Muscle layer of duodenum (tissue), 2 donors: ENCODE measurements around the gene C17orf107.
"Not testable (repeated sequence)": the region's sequence is repeated elsewhere in the genome, so short reads cannot be mapped to it uniquely, and the experiment has no call there.

Source experiments
- H3K27ac ChIP-seq: one replicate; pipeline ENCODE4 v1.7.0; 2013; ENCODE audit warnings: mild to moderate bottlenecking, low read length
- H3K27me3 ChIP-seq: one replicate; pipeline ENCODE4 v1.7.0; 2013; ENCODE audit warnings: low read depth, mild to moderate bottlenecking, control low read depth, low read length
- H3K36me3 ChIP-seq, 2 donors: one replicate each; pipeline ENCODE4 v1.7.0; 2013; ENCODE audit warnings: low read length in 2 of 2, control low read depth in 1 of 2, mild to moderate bottlenecking in 1 of 2; ENCODE audit not compliant: insufficient read depth in 2 of 2, control insufficient read depth in 1 of 2
- H3K4me1 ChIP-seq, 2 donors: one replicate each; pipeline ENCODE4 v1.7.0; 2013; ENCODE audit warnings: low read length in 2 of 2, mild to moderate bottlenecking in 2 of 2, control low read depth in 1 of 2, moderate library complexity in 1 of 2; ENCODE audit not compliant: insufficient read depth in 2 of 2, control insufficient read depth in 1 of 2
- H3K4me3 ChIP-seq, 2 donors: one replicate each; pipeline ENCODE4 v1.7.0; 2013; ENCODE audit warnings: low read length in 2 of 2, low read depth in 1 of 2, mild to moderate bottlenecking in 1 of 2
- H3K9me3 ChIP-seq, 2 donors: one replicate each; pipeline ENCODE4 v1.7.0; 2013; ENCODE audit warnings: low read length in 2 of 2, control low read depth in 1 of 2, mild to moderate bottlenecking in 1 of 2; ENCODE audit not compliant: control insufficient read depth in 1 of 2
- donor health status: healthy.

Gene C17orf107

DNA sequence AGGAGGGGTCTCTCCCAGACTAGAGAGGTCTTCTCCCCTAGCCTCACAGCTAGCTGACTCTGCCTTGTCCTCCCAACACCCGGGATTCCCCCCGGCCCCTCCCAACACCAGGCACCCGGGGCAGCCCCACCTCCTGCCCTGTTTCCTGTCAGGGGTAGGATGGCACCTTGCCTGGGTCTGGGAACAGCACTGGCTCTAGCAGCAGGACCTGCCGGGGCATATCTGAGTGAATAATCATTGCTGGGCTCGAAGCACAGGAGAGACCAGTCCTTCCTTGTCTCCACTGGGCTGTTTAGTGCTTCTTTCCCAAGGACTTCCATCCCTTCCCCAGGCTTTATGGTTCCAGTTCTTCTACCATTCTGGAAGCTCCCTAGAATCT is 40.5 kb upstream of the C17orf107 start:
- H3K4me3 ChIP-seq = peak overlapping the region in 1 of 2 donors; percentile 2
- no peaks in the 10 kb centered on the region for H3K9me3 ChIP-seq
- peaks cover 7 to 22% of the 10 kb centered on the region in 2 donors for H3K4me1 ChIP-seq
- no peaks in the 10 kb centered on the region for H3K27me3 ChIP-seq
- peaks cover 0 to 5% of the 10 kb centered on the region in 2 donors for H3K36me3 ChIP-seq
- no peak overlapping the region for H3K27ac ChIP-seq

DNA sequence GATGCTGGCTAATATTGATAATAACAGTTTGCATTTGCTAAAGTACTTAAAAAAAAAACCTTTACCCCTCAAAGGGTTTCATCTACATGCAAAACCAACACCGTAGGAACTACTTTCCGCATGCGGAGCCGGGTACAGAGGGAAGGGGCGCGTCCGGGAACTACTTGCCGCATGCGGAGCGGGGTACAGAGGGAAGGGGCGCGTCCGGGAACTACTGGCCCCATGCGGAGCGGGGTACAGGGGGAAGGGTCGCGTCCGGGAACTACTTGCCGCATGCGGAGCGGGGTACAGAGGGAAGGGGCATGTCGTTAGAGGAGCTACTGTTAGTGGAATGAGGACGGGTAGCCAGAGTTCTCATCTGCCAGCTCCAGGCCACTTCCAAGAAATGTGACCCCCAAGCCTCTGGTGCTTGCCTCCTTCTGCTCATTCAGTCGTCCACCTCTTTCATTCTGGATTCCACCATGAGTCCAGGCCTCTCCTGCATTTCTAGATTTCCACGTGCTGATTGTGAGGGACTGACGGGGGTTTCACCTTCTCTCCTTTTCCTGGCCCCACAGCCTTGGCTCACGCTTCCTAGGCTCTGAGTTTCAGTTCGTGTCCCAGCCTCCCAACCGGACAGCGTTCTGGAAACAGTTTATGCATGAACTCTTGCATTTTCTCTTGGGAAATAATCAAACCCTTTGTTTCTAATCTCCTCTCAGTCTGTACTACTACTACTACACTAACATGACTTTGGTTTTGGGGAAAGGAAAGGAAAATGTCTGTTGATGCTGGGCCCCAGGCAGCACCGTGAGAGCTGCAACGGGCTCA is 39.3 kb upstream of the C17orf107 start:
- Histone ChIP-seq H3K4me3 (no peak overlapping the region), H3K36me3 (peaks cover 0 to 5% of the 10 kb centered on the region in 2 donors), H3K9me3 (no peaks in the 10 kb centered on the region), H3K27ac (no peak overlapping the region), H3K27me3 (no peaks in the 10 kb centered on the region), H3K4me1 (peaks cover 7 to 22% of the 10 kb centered on the region in 2 donors)

- Histone ChIP-seq H3K27ac (no peak overlapping the region), H3K36me3 (peaks cover 0 to 5% of the 10 kb centered on the region in 2 donors), H3K4me1 (peaks cover 7 to 22% of the 10 kb centered on the region in 2 donors), H3K9me3 (no peaks in the 10 kb centered on the region), H3K4me3 (no peak overlapping the region), H3K27me3 (no peaks in the 10 kb centered on the region)
Measured at GRCh38 chr17:4860651-4861050, 38.7 kb upstream of the C17orf107 start.

DNA sequence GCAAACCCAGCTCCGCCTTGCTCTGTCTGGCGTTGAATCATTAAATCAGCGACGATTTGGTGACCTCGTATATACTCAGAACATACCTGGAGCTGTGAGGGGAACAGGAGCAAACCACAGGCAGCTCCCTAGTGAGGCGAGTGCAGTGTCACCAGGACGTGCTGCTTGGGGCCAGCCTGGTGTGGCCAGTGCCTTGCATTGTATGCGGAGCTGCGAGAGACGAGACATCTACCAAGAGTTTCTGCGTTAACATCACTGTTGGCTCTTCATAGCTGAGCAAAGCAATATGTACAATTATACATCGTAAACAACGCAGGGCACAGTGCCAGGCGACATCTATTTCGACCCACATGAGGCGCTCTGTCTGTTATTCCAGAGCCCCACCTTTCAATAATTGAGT is 38.3 kb upstream of the C17orf107 start:
- H3K27ac ChIP-seq = no peak overlapping the region
- no peak overlapping the region for H3K4me3 ChIP-seq
- H3K4me1 ChIP-seq = peaks cover 7 to 22% of the 10 kb centered on the region in 2 donors
- peaks cover 0 to 5% of the 10 kb centered on the region in 2 donors for H3K36me3 ChIP-seq
- no peaks in the 10 kb centered on the region for H3K9me3 ChIP-seq
- H3K27me3 ChIP-seq = no peaks in the 10 kb centered on the region

GRCh38 chr17:4862720-4863119 is 36.6 kb upstream of the C17orf107 start:
- no peak overlapping the region for H3K4me3 ChIP-seq
- peaks cover 7 to 18% of the 10 kb centered on the region in 2 donors for H3K4me1 ChIP-seq
- H3K27me3 ChIP-seq = no peaks in the 10 kb centered on the region
- H3K9me3 ChIP-seq = no peaks in the 10 kb centered on the region
- no peak overlapping the region for H3K27ac ChIP-seq
- peaks cover 0 to 5% of the 10 kb centered on the region in 2 donors for H3K36me3 ChIP-seq

- peaks cover 0 to 5% of the 10 kb centered on the region in 2 donors for H3K36me3 ChIP-seq
- no peaks in the 10 kb centered on the region for H3K9me3 ChIP-seq
- H3K4me3 ChIP-seq = no peak overlapping the region
- H3K4me1 ChIP-seq = peaks cover 7 to 13% of the 10 kb centered on the region in 2 donors
- no peak overlapping the region for H3K27ac ChIP-seq
- no peaks in the 10 kb centered on the region for H3K27me3 ChIP-seq
Measured at GRCh38 chr17:4863321-4863720, 36.0 kb upstream of the C17orf107 start.

DNA sequence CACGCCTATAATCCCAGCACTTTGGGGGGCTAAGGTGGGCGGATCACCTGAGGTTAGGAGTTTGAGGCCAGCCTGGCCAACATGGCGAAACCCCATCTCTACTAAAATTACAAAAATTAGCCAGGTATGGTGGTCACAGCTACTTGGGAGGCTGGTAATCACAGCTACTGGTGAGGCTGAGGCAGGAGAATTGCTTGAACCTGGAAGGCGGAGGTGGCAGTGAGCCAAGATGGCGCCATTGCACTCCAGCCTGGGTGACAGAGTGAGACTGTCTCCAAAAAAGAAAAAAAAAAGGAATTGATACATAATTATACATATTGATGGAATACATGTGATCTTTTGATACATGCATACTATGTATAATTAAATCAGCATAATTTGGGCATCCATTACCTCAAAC is 31.8 kb upstream of the C17orf107 start:
- H3K9me3 ChIP-seq, H3K27ac ChIP-seq, H3K36me3 ChIP-seq, H3K27me3 ChIP-seq, H3K4me3 ChIP-seq, H3K4me1 ChIP-seq: not testable (repeated sequence)

- not testable (repeated sequence) for H3K4me3 ChIP-seq, H3K27me3 ChIP-seq, H3K9me3 ChIP-seq, H3K27ac ChIP-seq, H3K36me3 ChIP-seq, H3K4me1 ChIP-seq
Measured at GRCh38 chr17:4869058-4869998, 30.0 kb upstream of the C17orf107 start.

GRCh38 chr17:4870855-4871254 is 28.5 kb upstream of the C17orf107 start:
- Histone ChIP-seq H3K36me3 (no peaks in the 10 kb centered on the region), H3K27me3 (no peaks in the 10 kb centered on the region), H3K27ac (no peak overlapping the region), H3K4me3 (no peak overlapping the region), H3K9me3 (no peaks in the 10 kb centered on the region), H3K4me1 (no peaks in the 10 kb centered on the region)

DNA sequence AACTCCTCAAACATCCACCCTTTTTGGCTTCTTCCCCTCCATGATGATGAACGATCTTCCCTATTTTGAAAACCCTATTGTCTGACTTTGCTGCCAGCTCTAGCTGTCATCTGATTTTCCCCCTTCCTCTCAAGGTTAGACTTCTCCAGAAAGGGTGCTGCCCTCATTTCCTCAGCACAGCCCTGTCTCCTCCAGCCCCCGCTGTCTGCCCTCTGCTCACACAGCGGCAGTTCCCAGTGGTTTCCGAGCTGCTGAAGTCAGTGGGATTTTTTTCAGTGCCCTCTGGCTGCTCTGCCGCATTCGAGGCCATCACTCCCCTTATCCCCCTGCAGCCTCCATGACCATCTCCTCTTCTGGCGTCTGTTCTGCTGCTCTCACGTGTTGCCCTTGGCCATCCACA is 26.6 kb upstream of the C17orf107 start:
- Histone ChIP-seq H3K4me1 (no peaks in the 10 kb centered on the region), H3K27ac (no peak overlapping the region), H3K36me3 (no peaks in the 10 kb centered on the region), H3K4me3 (no peak overlapping the region), H3K27me3 (no peaks in the 10 kb centered on the region), H3K9me3 (no peaks in the 10 kb centered on the region)

DNA sequence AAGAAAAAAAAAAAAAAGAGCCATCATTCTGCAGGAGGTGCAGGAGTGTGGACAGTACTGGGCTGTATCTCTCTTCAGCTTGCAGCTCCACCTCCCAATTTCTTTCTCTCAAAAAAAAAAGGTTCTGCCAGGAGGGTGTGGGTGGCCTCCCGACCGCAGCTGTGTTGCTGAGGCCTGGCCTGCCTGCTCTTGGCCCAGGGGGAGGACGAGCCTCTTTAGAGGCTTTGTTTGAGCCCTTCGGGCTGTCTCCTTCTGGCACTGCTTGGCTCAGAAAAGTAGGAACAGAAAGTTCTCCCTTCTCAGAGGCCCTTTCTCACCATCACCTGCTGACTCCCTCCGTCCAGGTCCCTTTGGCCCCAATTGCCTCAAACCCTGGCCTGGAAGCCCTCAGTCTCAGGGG is 22.2 kb upstream of the C17orf107 start:
- Histone ChIP-seq H3K9me3 (no peaks in the 10 kb centered on the region), H3K4me1 (peaks cover 0 to 6% of the 10 kb centered on the region in 2 donors), H3K36me3 (peaks cover 7 to 30% of the 10 kb centered on the region in 2 donors), H3K4me3 (no peak overlapping the region), H3K27ac (peak overlapping the region; percentile 1), H3K27me3 (no peaks in the 10 kb centered on the region)
